Neural progenitor cell (in vitro differentiated cells): ENCODE results near the gene SEC16A.

Experiments used
- EZH2phosphoT487 ChIP-seq: fragments of 200-600 bp; sonication (generic); IDR thresholded peaks from 2 replicates; pipeline ENCODE4 v1.6.1; 2017; ENCODE audit warnings: antibody characterized with exemption
- TF ChIP-seq, protein P1 (sequence below): fragments of 200-600 bp; sonication (generic); IDR thresholded peaks from 2 replicates; pipeline ENCODE4 v1.5.1; 2017; ENCODE audit warnings: antibody characterized with exemption, mild to moderate bottlenecking

DNA sequence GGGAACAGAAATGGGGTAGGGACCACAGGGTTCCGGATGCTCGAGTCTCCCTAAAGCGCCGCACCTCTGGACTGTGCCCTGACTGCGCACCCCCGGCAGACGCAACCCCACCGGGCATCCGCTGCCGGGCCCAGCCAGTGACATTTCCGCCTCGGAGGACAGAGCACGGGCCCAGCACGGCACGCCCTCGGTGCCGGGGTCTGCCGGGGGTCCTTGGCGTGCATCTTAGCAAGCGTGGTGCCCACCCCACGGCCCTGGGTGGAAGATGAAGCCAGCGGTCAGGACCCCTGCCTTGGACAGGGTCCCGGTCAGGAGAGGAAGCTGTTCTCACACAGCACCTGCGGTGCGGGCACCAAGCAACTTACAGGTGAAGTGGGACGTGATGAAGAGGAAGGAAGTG lies 50.2 kb downstream of the SEC16A start:
- TF ChIP-seq, protein P1, sequence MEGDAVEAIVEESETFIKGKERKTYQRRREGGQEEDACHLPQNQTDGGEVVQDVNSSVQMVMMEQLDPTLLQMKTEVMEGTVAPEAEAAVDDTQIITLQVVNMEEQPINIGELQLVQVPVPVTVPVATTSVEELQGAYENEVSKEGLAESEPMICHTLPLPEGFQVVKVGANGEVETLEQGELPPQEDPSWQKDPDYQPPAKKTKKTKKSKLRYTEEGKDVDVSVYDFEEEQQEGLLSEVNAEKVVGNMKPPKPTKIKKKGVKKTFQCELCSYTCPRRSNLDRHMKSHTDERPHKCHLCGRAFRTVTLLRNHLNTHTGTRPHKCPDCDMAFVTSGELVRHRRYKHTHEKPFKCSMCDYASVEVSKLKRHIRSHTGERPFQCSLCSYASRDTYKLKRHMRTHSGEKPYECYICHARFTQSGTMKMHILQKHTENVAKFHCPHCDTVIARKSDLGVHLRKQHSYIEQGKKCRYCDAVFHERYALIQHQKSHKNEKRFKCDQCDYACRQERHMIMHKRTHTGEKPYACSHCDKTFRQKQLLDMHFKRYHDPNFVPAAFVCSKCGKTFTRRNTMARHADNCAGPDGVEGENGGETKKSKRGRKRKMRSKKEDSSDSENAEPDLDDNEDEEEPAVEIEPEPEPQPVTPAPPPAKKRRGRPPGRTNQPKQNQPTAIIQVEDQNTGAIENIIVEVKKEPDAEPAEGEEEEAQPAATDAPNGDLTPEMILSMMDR: no peak
- TF ChIP-seq EZH2phosphoT487: no peak
